H54 (cell line): ENCODE results near the gene GORAB.

Experiments
- DNase-seq: peaks from one replicate; pipeline ENCODE4 v3.0.0; 2011; ENCODE audit warnings: low spot score, mixed read lengths; ENCODE audit not compliant: insufficient read length
- FAIRE-seq: peaks from 3 replicates; lab custom pipeline; 2011; peaks lifted over from hg19 to GRCh38; lab: Jason Lieb, UNC
- POLR2A ChIP-seq: IDR thresholded peaks from 2 replicates; pipeline ENCODE4 v1.6.1; 2011; ENCODE audit warnings: low read depth, mild to moderate bottlenecking, low read length

The GORAB gene

GRCh38 chr1:170556917-170557316 is 25.0 kb downstream of the GORAB start:
- no peak for TF ChIP-seq POLR2A
- DNase-seq (no peak), FAIRE-seq (no peak)

GRCh38 chr1:170558731-170559130 is 26.8 kb downstream of the GORAB start:
- FAIRE-seq (no peak), DNase-seq (no peak)
- TF ChIP-seq POLR2A = no peak

- no peak for FAIRE-seq
- TF ChIP-seq POLR2A = no peak
- DNase-seq = no peak
Observed at GRCh38 chr1:170559166-170559565, 27.2 kb downstream of the GORAB start.

GRCh38 chr1:170560681-170561285 is 28.8 kb downstream of the GORAB start:
- FAIRE-seq (no peak), DNase-seq (no peak)
- TF ChIP-seq POLR2A = no peak

- no peak for TF ChIP-seq POLR2A
- DNase-seq (peak; percentile 26), FAIRE-seq (peak; percentile 6)
Observed at GRCh38 chr1:170562646-170563338, 30.8 kb downstream of the GORAB start.

- DNase-seq (no peak), FAIRE-seq (no peak)
- TF ChIP-seq POLR2A = no peak
Observed at GRCh38 chr1:170567214-170567613, 35.2 kb downstream of the GORAB start.

- no peak for TF ChIP-seq POLR2A
- FAIRE-seq (no peak), DNase-seq (no peak)
Observed at GRCh38 chr1:170568197-170568596, 36.2 kb downstream of the GORAB start.

GRCh38 chr1:170576980-170577379 is 45.0 kb downstream of the GORAB start:
- no peak for TF ChIP-seq POLR2A
- DNase-seq (no peak), FAIRE-seq (no peak)

GRCh38 chr1:170578359-170578758 is 46.4 kb downstream of the GORAB start:
- TF ChIP-seq POLR2A = no peak
- DNase-seq = no peak
- no peak for FAIRE-seq

GRCh38 chr1:170580636-170581440 is 48.9 kb downstream of the GORAB start:
- TF ChIP-seq POLR2A = no peak
- DNase-seq = no peak
- no peak for FAIRE-seq

GRCh38 chr1:170583186-170583585 is 51.2 kb downstream of the GORAB start:
- TF ChIP-seq POLR2A = no peak
- no peak for FAIRE-seq
- no peak for DNase-seq

- no peak for FAIRE-seq
- DNase-seq = no peak
- no peak for TF ChIP-seq POLR2A
Observed at GRCh38 chr1:170586321-170587252, 54.6 kb downstream of the GORAB start.

- no peak for TF ChIP-seq POLR2A
- DNase-seq (no peak), FAIRE-seq (no peak)
Observed at GRCh38 chr1:170587253-170587593, 55.3 kb downstream of the GORAB start.
